Hematopoietic multipotent progenitor cell treated with erythropoietin and hydrocortisone succinate and interleukin-3 and kit ligand, for 15 days (in vitro differentiated cells): ENCODE data around the gene PPP2R5D.
"Not testable (repeated sequence)": the region's sequence is repeated elsewhere in the genome, so short reads cannot be mapped to it uniquely, and the experiment has no call there.

Experiments used
- DNase-seq: peaks from one replicate; pipeline ENCODE4 v3.0.0-alpha.2; 2015; ENCODE audit warnings: low spot score

The PPP2R5D gene

GRCh38 chr6:42984001-42984923 lies at the start of gene PPP2R5D:
Gene PPP2R5D (plus strand): TSS chr6:42984570. CDS start chr6:42984678, 108 bp downstream.
- peak; percentile 99 for DNase-seq

GRCh38 chr6:42935322-42935721 lies 49.0 kb upstream of the PPP2R5D start:
- DNase-seq, result no peak

GRCh38 chr6:42936398-42936797 lies 48.0 kb upstream of the PPP2R5D start:
- DNase-seq, result no peak

- DNase-seq, result no peak
Observed at GRCh38 chr6:42937548-42938427, 46.6 kb upstream of the PPP2R5D start.

- DNase-seq, result no peak
Observed at GRCh38 chr6:42938428-42938796, 46.0 kb upstream of the PPP2R5D start.

GRCh38 chr6:42938987-42939809 lies 45.2 kb upstream of the PPP2R5D start:
- DNase-seq, result no peak

GRCh38 chr6:42939810-42940167 lies 44.6 kb upstream of the PPP2R5D start:
- no peak for DNase-seq

GRCh38 chr6:42940493-42941045 lies 43.8 kb upstream of the PPP2R5D start:
- no peak for DNase-seq

GRCh38 chr6:42941356-42941755 lies 43.0 kb upstream of the PPP2R5D start:
- not testable (repeated sequence) for DNase-seq

GRCh38 chr6:42942444-42942843 lies 41.9 kb upstream of the PPP2R5D start:
- no peak for DNase-seq

- DNase-seq, result no peak
Observed at GRCh38 chr6:42947950-42948349, 36.4 kb upstream of the PPP2R5D start.

- DNase-seq, result no peak
Observed at GRCh38 chr6:42952389-42952788, 32.0 kb upstream of the PPP2R5D start.

- DNase-seq, result not testable (repeated sequence)
Observed at GRCh38 chr6:42954405-42954804, 30.0 kb upstream of the PPP2R5D start.

GRCh38 chr6:42958125-42958524 lies 26.2 kb upstream of the PPP2R5D start:
- peak; percentile 20 for DNase-seq

- DNase-seq, result no peak
Observed at GRCh38 chr6:42959917-42960242, 24.5 kb upstream of the PPP2R5D start.

GRCh38 chr6:42960243-42961019 lies 23.9 kb upstream of the PPP2R5D start, which contains the start of gene GNMT:
Gene GNMT (plus strand): TSS chr6:42960754. CDS start chr6:42960768, 14 bp downstream.
- no peak for DNase-seq

GRCh38 chr6:42961020-42961470 lies 23.3 kb upstream of the PPP2R5D start:
- no peak for DNase-seq

- DNase-seq, result no peak
Observed at GRCh38 chr6:42962096-42962495, 22.3 kb upstream of the PPP2R5D start.

- no peak for DNase-seq
Observed at GRCh38 chr6:42962502-42963178, 21.7 kb upstream of the PPP2R5D start.

GRCh38 chr6:42963179-42963854 lies 21.1 kb upstream of the PPP2R5D start:
- DNase-seq, result no peak
